ENCODE results near the gene NUDT7. TPM values are rescaled to one million over a fixed set of nuclear protein-coding genes. Genes with fewer than 3 reads are reported as not detected.
A peak's percentile ranks its signal among the peaks of the same experiment; 100 is the strongest.

Gene NUDT7
- total RNA-seq: 10 to 100 TPM in 2 of 4 donors, 1 to 10 TPM in 2; 2.3 to 10.1 (median 6.3) TPM

- Histone ChIP-seq H3K27ac (peak within 1 kb of the TSS; percentile 84 to 93 (median 88)), H3K4me1 (peaks cover 0 to 18% (median 6%) of the 10 kb centered on the region in 3 donors), H3K9me3 (no peaks in the 10 kb centered on the region), H3K36me3 (peaks cover 0 to 9% (median 0%) of the 10 kb centered on the region in 3 donors), H3K27me3 (no peaks in the 10 kb centered on the region), H3K4me3 (peak within 1 kb of the TSS; percentile 65 to 89 (median 81))
- DNase-seq: peak; percentile 94
- 1% methylated on average over 14 to 25 of the region's 55 CpGs for WGBS, 2 donors
- TF ChIP-seq POLR2A (IDR thresholded peaks at IDR 0.05) (peak in 2 of 4 donors; percentile 22 to 59), CTCF (IDR thresholded peaks at IDR 0.05) (peak in 2 of 6 experiments; percentile 5 to 24)
- intact Hi-C loops (cut with DNase I): no loop called here
Measured at GRCh38 chr16:77722309-77723107, at the start of gene NUDT7. Gene NUDT7, plus strand, starts transcription at chr16:77722514. Its CDS starts 69 bp downstream, at chr16:77722583.

- H3K27ac ChIP-seq: no peak overlapping the region
- DNase-seq: no peak
- H3K27me3 ChIP-seq: peaks cover 0 to 7% (median 0%) of the 10 kb centered on the region in 4 donors
- no peak overlapping the region for H3K4me3 ChIP-seq
- 24 to 27% methylated on average over 4 of the region's 4 CpGs for WGBS, 2 donors
- no peaks in the 10 kb centered on the region for H3K9me3 ChIP-seq
- no peak for TF ChIP-seq CTCF (IDR thresholded peaks at IDR 0.05)
- TF ChIP-seq POLR2A (IDR thresholded peaks at IDR 0.05): no peak
- no peaks in the 10 kb centered on the region for H3K36me3 ChIP-seq
- no peaks in the 10 kb centered on the region for H3K4me1 ChIP-seq
- intact Hi-C loops (cut with DNase I): loop anchor here (5.0 kb wide), 1 partner anchor 297 kb away; no protein-coding TSS in a partner anchor
Measured at GRCh38 chr16:77674888-77675287, 47.4 kb upstream of the NUDT7 start.

GRCh38 chr16:77675464-77676324 is 46.6 kb upstream of the NUDT7 start:
- intact Hi-C loops (cut with DNase I): loop anchor here (5.0 kb wide), 1 partner anchor 297 kb away; no protein-coding TSS in a partner anchor
- H3K27ac ChIP-seq: no peak overlapping the region
- H3K9me3 ChIP-seq: no peaks in the 10 kb centered on the region
- no peak for DNase-seq
- H3K4me3 ChIP-seq: no peak overlapping the region
- H3K4me1 ChIP-seq: no peaks in the 10 kb centered on the region
- WGBS, 2 donors: 24% methylated on average over 15 of the region's 15 CpGs
- H3K27me3 ChIP-seq: peaks cover 0 to 7% (median 0%) of the 10 kb centered on the region in 4 donors
- H3K36me3 ChIP-seq: no peaks in the 10 kb centered on the region
- TF ChIP-seq CTCF (IDR thresholded peaks at IDR 0.05): peak; percentile 75 to 92 (median 90)
- TF ChIP-seq POLR2A (IDR thresholded peaks at IDR 0.05): no peak

- no peaks in the 10 kb centered on the region for H3K36me3 ChIP-seq
- intact Hi-C loops (cut with DNase I): loop anchor here (5.0 kb wide), 1 partner anchor 295 kb away; no protein-coding TSS in a partner anchor
- H3K27me3 ChIP-seq: peaks cover 0 to 7% (median 0%) of the 10 kb centered on the region in 4 donors
- TF ChIP-seq CTCF (IDR thresholded peaks at IDR 0.05) (no peak), POLR2A (IDR thresholded peaks at IDR 0.05) (no peak)
- no peaks in the 10 kb centered on the region for H3K4me1 ChIP-seq
- H3K27ac ChIP-seq: no peak overlapping the region
- H3K9me3 ChIP-seq: no peaks in the 10 kb centered on the region
- WGBS, 2 donors: 14 to 24% methylated on average over 4 of the region's 4 CpGs
- no peak for DNase-seq
- no peak overlapping the region for H3K4me3 ChIP-seq
Measured at GRCh38 chr16:77677129-77677528, 45.2 kb upstream of the NUDT7 start.

Measured in esophagus squamous epithelium (tissue), 5 donors.